ENCODE results near the gene HBB. TPM values are rescaled to one million over a fixed set of nuclear protein-coding genes. Genes with fewer than 3 reads are reported as not detected.

Gene HBB
- total RNA-seq, 2 donors from 2014 or later: 10.2 to 257 TPM

GRCh38 chr11:5197536-5197935, 29.3 kb downstream of the HBB start:
- DNase-seq (ENCODE audit: low spot score): no peak
- TF ChIP-seq CTCF (IDR thresholded peaks at IDR 0.05): no peak
- Histone ChIP-seq H3K36me3 (no peaks in the 10 kb centered on the region), H3K4me3 (no peak overlapping the region), H3K9me3 (no peaks in the 10 kb centered on the region), H3K27ac (no peak overlapping the region), H3K4me1 (ENCODE audit: control insufficient read depth in 1 of 2, low read depth in 2 of 2) (no peaks in the 10 kb centered on the region), H3K27me3 (replicated peaks; ENCODE audit: insufficient read depth) (no peaks in the 10 kb centered on the region)
- no peak for ATAC-seq (ENCODE audit: insufficient number of reproducible peaks, low FRiP score, low read depth)

GRCh38 chr11:5196731-5197130, 30.1 kb downstream of the HBB start:
- no peaks in the 10 kb centered on the region for H3K36me3 ChIP-seq
- TF ChIP-seq CTCF (IDR thresholded peaks at IDR 0.05): no peak

GRCh38 chr11:5196067-5196466, 30.8 kb downstream of the HBB start:
- TF ChIP-seq CTCF (IDR thresholded peaks at IDR 0.05): no peak
- no peak for DNase-seq (ENCODE audit: low spot score)
- no peak for ATAC-seq (ENCODE audit: insufficient number of reproducible peaks, low FRiP score, low read depth)
- no peaks in the 10 kb centered on the region for H3K4me1 ChIP-seq (ENCODE audit: control insufficient read depth in 1 of 2, low read depth in 2 of 2)
- no peaks in the 10 kb centered on the region for H3K36me3 ChIP-seq
- no peaks in the 10 kb centered on the region for H3K27me3 ChIP-seq (replicated peaks; ENCODE audit: insufficient read depth)
- no peak overlapping the region for H3K4me3 ChIP-seq
- no peaks in the 10 kb centered on the region for H3K9me3 ChIP-seq
- H3K27ac ChIP-seq: no peak overlapping the region

More at GRCh38 chr11:5196731-5197130, 30.1 kb downstream of the HBB start:
- Histone ChIP-seq H3K27ac (no peak overlapping the region), H3K27me3 (replicated peaks; ENCODE audit: insufficient read depth) (no peaks in the 10 kb centered on the region), H3K9me3 (no peaks in the 10 kb centered on the region), H3K4me3 (no peak overlapping the region), H3K4me1 (ENCODE audit: control insufficient read depth in 1 of 2, low read depth in 2 of 2) (no peaks in the 10 kb centered on the region)
- no peak for DNase-seq (ENCODE audit: low spot score)
- ATAC-seq (ENCODE audit: insufficient number of reproducible peaks, low FRiP score, low read depth): no peak

- TF ChIP-seq CTCF (IDR thresholded peaks at IDR 0.05): no peak
- Histone ChIP-seq H3K9me3 (peaks cover 3% of the 10 kb centered on the region), H3K27ac (no peak overlapping the region), H3K4me1 (ENCODE audit: control insufficient read depth in 1 of 2, low read depth in 2 of 2) (no peaks in the 10 kb centered on the region), H3K4me3 (no peak overlapping the region), H3K36me3 (no peaks in the 10 kb centered on the region), H3K27me3 (replicated peaks; ENCODE audit: insufficient read depth) (no peaks in the 10 kb centered on the region)
- no peak for DNase-seq (ENCODE audit: low spot score)
- ATAC-seq (ENCODE audit: insufficient number of reproducible peaks, low FRiP score, low read depth): no peak
These were observed 34.1 kb downstream of the HBB start for GRCh38 chr11:5192738-5193137.

- no peak overlapping the region for H3K4me3 ChIP-seq
- no peaks in the 10 kb centered on the region for H3K4me1 ChIP-seq (ENCODE audit: control insufficient read depth in 1 of 2, low read depth in 2 of 2)
- H3K36me3 ChIP-seq: no peaks in the 10 kb centered on the region
- no peak overlapping the region for H3K27ac ChIP-seq
- no peak for TF ChIP-seq CTCF (IDR thresholded peaks at IDR 0.05)
- peaks cover 3% of the 10 kb centered on the region for H3K9me3 ChIP-seq
- ATAC-seq (ENCODE audit: insufficient number of reproducible peaks, low FRiP score, low read depth): no peak
- no peaks in the 10 kb centered on the region for H3K27me3 ChIP-seq (replicated peaks; ENCODE audit: insufficient read depth)
- DNase-seq (ENCODE audit: low spot score): no peak
These were observed 38.7 kb downstream of the HBB start for GRCh38 chr11:5188201-5188600.

Measured in thoracic aorta (tissue), 2 donors.